GM19395 (cell line): ENCODE data around the gene UBAC1.
A peak's percentile ranks its signal among the peaks of the same experiment; 100 is the strongest.
"Not testable (repeated sequence)": the region's sequence is repeated elsewhere in the genome, so short reads cannot be mapped to it uniquely, and the experiment has no call there.

Source experiments
- ATAC-seq: cut with Tn5 transposase; IDR thresholded peaks from one replicate; pipeline ENCODE4 v1.9.1; 2021; ENCODE audit warnings: mild to moderate bottlenecking, moderate library complexity; ENCODE audit not compliant: unreplicated experiment

UBAC1 gene

GRCh38 chr9:135960411-135961276, 529 bp downstream of the UBAC1 start:
- ATAC-seq = peak; percentile 22

DNA sequence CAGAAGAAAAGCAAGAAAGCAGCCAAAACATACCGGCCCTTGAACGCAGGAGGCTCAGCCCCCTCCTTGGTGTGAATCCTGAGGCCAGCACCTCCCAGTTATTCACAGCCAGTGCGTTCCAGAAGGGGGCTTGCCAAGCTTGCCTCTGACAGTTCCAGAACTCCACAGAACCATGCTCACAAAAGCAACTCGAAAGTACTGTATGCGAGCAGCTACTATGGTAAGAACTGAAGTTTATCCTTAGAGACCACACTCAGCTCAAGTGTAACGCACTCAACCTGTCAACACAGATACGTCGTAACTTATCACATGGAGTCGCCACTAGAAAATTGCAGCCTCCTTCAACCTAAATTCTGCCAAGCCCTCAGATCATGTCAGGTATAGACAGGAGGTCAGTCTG, 1.4 kb downstream of the UBAC1 start:
- no peak for ATAC-seq

GRCh38 chr9:135958485-135958884, 2.7 kb downstream of the UBAC1 start:
- no peak for ATAC-seq

DNA sequence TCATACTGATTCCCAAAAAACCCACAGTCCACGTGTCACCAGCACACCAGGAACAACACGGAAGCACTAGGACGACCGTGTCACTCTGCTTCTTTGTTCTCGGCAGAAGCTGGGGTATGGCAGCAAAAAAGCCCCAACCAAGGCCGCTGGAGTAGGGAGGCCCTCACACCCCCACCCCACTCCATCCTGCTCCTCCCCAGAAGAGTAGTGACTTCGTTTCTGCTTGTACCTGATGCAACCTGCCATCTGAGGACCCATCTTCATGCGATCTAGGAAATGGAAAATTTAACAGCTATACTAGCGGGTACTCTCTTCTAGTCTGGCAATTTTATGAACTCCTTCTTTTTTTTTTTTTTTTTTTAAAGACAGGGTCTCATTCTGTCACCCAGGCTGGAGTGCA, 3.7 kb downstream of the UBAC1 start:
- ATAC-seq = no peak

DNA sequence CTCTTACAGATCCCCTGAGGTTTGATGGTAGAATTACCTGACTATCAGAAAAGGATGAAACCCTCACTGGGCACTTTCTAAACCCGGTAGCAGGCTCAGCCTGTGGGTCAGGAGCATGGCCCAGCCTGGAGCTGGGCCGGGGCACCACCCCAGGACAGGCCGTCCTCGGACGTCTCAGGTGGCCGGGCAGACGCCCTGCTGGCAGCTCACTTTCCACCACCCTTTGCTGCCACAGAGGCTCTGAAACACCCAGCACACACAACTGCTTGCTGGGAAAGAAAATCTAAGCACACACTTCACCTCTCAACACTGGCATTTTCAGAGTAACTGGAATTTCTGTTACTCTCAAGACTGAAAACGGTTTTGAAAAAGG, 4.4 kb downstream of the UBAC1 start:
- no peak for ATAC-seq

- ATAC-seq = no peak
These were observed 5.0 kb downstream of the UBAC1 start for GRCh38 chr9:135955934-135956801.

DNA sequence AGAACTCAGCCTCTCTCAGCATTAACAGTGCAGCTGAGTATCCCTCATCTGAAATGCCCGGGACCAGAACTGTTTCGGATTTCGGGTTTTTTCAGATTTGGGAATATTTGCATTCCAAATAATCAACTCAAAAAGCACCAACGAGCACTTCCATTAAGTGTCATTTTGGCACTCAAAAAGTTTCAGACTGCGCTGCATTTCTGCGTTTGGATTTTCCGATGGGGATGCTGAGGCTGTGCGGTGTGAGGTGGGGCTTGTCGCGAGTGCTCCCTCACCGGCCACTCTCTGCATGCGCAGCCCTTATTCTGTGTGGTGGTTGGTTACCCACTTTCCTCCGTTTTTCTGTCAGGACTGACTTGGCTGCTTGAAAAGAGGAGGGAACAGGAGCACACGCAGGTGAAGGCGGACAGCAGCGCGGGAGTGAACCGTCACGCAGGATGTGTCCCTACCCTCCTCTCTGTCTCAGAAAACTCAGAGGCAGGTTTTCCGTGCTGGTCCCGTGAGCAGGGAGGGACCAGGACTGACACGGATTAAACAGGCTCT, 8.4 kb downstream of the UBAC1 start:
- no peak for ATAC-seq

DNA sequence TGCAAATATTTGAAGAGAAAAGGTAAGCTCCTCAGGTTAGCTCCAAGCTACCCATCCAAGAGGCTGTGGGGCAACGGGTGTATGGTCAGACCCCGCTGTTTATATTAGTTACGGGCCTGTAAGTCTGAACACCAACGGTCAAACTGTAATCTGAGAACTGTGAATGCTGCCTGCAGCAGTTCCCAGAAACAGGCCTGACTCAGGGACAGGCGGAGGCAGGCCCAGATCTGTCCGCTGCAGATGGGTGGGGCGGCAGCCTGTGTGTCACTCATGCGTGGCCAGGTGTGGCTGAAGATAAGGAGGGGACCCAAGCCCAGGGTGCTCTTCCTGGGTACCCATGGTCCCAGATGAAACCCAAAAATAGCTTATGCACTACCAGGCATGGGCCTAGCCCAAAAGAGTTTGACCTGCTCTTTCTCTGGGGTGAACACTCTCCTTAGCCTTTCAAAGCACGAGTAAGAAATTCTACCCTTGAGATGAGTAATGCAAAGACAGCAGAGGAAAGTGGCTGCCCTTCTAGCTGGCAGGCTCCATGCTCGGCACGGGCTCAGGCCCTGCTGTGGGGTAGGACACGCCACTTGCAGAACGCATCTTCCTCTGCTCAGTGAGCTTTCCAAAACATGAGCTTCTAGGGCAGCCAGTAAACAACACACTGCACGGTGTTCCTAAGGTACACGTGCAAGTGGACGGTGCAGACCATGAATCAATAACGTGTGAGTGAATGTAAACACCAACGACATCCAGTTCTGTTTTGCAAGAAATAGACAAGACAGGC, 9.1 kb downstream of the UBAC1 start:
- ATAC-seq = no peak

DNA sequence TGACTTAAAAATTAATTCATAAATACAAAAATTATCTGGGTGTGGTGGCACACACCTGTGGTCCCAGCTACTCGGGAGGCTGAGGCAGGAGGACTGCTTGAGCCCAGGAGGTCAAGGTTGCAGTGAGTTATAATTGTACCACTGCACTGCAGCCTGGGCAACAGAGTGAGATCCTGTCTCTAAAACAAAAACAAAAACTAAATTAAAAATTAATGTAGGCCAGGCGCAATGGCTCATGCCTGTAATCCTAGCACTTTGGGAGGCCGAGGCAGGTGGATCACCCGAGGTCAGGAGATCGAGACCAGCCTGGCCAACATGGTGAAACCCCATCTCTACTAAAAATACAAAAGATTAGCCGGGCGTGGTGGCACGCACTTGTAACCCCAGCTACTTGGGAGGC, 9.9 kb downstream of the UBAC1 start:
- not testable (repeated sequence) for ATAC-seq

DNA sequence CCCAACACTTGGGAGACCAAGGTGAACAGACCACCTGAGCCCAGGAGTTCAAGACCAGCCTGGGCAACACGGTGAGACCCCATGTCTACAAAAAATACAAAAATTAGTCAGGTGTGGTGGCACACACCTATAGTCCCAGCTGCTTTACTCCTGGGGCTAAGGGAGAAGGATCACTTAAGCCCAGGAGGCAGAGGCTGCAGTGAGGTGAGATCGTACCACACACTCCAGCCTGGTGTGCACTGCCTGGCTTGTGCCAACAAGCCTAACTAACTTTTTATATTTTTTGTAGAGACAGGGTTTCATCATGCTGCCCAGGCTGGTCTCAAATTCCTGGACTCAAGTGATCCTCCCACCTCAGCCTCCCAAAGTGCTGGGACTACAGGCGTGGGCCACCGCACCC, 10.3 kb downstream of the UBAC1 start:
- ATAC-seq = not testable (repeated sequence)

GRCh38 chr9:135950135-135950682, 11.0 kb downstream of the UBAC1 start:
- ATAC-seq = no peak

GRCh38 chr9:135949501-135950134, 11.6 kb downstream of the UBAC1 start:
- no peak for ATAC-seq

DNA sequence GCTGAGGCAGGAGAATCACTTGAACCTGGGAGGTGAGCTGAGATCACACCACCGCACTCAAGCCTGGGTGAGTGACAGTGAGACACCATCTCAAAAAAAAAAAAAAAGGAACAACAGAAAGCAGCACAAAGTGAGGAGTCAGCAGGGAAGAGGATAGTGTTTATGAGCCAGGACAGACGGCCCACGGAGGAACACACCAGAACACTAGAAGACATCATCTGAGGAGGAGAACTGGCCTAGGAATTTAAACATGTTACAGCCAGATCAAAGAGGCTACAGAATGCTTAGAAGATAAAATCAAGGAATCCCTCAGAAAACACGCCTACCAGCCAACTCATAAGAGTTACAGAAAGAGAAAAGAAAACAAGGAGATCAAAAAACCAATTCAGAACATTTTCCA, 12.2 kb downstream of the UBAC1 start:
- no peak for ATAC-seq

- ATAC-seq = no peak
These were observed 12.7 kb downstream of the UBAC1 start for GRCh38 chr9:135948446-135948845.

DNA sequence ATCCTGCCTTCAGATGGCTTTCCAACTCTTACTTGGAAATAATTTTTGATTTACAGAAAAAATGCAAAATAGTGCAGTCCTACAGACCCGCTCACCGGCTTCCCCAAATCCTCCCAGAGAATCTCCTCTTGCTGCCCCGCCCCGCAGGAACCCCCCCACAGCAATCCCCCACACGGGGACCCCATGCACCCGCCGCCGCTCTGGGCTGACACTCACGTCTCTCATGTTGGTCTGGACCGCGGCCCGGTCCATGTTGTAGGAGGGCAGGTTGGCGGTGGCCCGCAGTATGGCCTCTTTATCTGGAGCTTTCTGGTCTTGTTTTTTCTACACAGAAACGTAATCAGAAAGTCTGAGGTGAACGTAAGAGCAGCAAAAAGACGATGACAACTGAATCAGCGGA, 13.6 kb downstream of the UBAC1 start:
- ATAC-seq = no peak

- ATAC-seq = not testable (repeated sequence)
These were observed 14.1 kb downstream of the UBAC1 start for GRCh38 chr9:135947105-135947504.

- no peak for ATAC-seq
These were observed 14.7 kb downstream of the UBAC1 start for GRCh38 chr9:135946392-135946994.

- no peak for ATAC-seq
These were observed 15.2 kb downstream of the UBAC1 start for GRCh38 chr9:135945969-135946368.

- ATAC-seq = no peak
These were observed 16.5 kb downstream of the UBAC1 start for GRCh38 chr9:135944444-135945252.
